ENCODE data around the gene OR13J1. TPM values are rescaled to one million over a fixed set of nuclear protein-coding genes. Genes with fewer than 3 reads are reported as not detected.

Gene OR13J1
- total RNA-seq, 3 donors from 2014 or later, result not detected

DNA sequence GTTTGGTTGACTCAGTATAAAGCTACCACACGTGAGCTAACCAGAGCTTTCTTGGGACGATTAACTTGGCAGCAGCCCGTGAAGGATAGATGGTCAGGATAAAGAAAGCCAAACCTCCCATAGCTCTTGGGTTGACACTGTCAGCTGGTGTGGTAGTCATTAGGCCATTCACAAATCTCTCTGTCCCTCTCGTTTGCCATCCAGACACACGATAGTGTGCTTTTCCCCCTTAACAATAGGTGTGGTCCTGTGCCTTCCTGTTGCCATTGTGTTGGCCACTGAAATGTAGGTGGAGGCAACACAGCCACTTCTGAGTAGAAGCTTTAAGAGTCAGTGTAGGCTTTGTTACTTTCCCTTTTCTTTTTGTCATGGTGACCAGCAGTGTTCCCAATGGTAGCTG, 11.7 kb downstream of the OR13J1 start:
- Mint-ChIP-seq H3K36me3 (ENCODE audit: insufficient read depth) (no peaks in the 10 kb centered on the region), H3K9me3 (no peaks in the 10 kb centered on the region), H3K4me1 (ENCODE audit: low read depth) (peaks cover 4% of the 10 kb centered on the region), H3K27me3 (ENCODE audit: low read depth) (peaks cover 14% of the 10 kb centered on the region), H3K4me3 (no peak overlapping the region)
- ATAC-seq (no peak), DNase-seq (no peak)

DNA sequence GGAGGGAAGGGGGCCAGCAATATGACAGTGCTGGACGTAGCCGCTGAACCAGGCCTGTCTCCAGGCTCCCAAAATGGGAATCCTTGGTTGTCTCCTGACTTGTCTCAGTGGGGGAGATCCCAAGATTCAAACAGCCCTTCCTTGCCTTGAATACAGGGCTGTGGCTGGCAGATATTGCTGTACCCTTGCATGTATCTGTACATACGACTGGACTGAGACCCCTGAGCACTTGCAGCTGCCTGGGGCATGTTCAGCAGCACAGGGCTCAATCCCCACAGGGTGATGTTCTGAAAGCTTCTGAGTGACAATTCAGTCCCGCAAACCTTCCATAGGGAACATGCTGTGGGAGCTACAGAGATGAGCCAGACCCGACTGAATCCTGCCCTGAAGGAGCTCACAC, 13.3 kb downstream of the OR13J1 start:
- Mint-ChIP-seq H3K9me3 (no peaks in the 10 kb centered on the region), H3K4me1 (ENCODE audit: low read depth) (peaks cover 4% of the 10 kb centered on the region), H3K27me3 (ENCODE audit: low read depth) (peaks cover 2% of the 10 kb centered on the region), H3K4me3 (no peak overlapping the region), H3K36me3 (ENCODE audit: insufficient read depth) (no peaks in the 10 kb centered on the region)
- no peak for ATAC-seq
- no peak for DNase-seq

DNA sequence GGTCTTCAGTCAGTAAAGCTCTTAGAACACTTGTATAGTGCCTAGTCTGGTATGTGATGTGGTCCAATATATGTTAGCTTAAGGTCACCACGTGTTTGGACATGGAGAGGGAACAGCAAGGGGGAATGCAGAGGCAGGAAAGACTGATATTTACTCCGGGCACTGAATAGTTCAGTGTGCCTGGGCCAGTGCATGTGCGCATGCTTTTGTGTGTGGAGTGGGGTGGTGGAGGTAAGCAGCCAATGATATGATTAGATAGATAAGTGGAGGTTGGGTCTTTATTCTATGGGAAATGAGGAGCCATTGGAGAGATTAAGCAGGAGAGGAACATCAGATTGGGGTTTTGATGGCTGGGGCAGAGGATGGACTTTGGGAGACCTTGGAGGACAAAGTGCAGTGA, 14.0 kb downstream of the OR13J1 start:
- DNase-seq (no peak), ATAC-seq (no peak)
- peaks cover 2% of the 10 kb centered on the region for H3K27me3 Mint-ChIP-seq (ENCODE audit: low read depth)
- no peaks in the 10 kb centered on the region for H3K36me3 Mint-ChIP-seq (ENCODE audit: insufficient read depth)
- peaks cover 4% of the 10 kb centered on the region for H3K4me1 Mint-ChIP-seq (ENCODE audit: low read depth)
- no peak overlapping the region for H3K4me3 Mint-ChIP-seq
- no peaks in the 10 kb centered on the region for H3K9me3 Mint-ChIP-seq

DNA sequence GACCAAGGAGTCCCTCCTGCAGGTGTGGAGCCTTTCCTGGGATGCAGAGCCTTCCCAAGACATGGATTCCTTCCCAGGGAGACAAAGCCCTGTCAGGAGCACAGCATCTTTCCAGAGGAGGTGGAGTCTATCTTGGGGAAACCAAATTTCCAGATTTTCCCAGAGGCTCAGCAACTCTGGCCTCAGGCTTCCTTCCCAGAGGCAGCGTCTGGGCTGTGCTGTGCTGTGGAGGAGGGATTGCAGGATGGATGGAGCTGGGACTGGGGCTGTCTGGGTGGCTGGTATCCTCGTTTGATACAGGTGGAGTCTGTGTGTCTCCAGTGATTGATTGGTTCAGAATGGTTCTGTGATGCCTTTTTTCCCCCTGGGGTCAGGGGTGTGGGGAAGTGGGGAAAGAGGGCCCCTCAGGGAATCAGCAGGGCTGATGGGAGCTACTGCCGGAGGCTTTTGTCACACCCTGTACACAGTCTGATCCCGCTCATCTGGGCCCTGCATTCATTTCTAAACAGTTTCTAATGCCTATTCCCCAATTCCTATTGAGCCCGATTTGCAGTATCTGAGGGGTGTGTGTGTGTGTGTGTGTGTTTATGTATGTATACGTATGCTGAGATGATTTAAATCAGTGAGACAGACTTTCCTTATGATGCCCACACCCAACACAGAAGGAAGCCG, 16.0 kb downstream of the OR13J1 start:
- Mint-ChIP-seq H3K9me3 (no peaks in the 10 kb centered on the region), H3K27me3 (ENCODE audit: low read depth) (peaks cover 2% of the 10 kb centered on the region), H3K36me3 (ENCODE audit: insufficient read depth) (no peaks in the 10 kb centered on the region), H3K4me3 (no peak overlapping the region), H3K4me1 (ENCODE audit: low read depth) (peaks cover 4% of the 10 kb centered on the region)
- no peak for ATAC-seq
- no peak for DNase-seq

DNA sequence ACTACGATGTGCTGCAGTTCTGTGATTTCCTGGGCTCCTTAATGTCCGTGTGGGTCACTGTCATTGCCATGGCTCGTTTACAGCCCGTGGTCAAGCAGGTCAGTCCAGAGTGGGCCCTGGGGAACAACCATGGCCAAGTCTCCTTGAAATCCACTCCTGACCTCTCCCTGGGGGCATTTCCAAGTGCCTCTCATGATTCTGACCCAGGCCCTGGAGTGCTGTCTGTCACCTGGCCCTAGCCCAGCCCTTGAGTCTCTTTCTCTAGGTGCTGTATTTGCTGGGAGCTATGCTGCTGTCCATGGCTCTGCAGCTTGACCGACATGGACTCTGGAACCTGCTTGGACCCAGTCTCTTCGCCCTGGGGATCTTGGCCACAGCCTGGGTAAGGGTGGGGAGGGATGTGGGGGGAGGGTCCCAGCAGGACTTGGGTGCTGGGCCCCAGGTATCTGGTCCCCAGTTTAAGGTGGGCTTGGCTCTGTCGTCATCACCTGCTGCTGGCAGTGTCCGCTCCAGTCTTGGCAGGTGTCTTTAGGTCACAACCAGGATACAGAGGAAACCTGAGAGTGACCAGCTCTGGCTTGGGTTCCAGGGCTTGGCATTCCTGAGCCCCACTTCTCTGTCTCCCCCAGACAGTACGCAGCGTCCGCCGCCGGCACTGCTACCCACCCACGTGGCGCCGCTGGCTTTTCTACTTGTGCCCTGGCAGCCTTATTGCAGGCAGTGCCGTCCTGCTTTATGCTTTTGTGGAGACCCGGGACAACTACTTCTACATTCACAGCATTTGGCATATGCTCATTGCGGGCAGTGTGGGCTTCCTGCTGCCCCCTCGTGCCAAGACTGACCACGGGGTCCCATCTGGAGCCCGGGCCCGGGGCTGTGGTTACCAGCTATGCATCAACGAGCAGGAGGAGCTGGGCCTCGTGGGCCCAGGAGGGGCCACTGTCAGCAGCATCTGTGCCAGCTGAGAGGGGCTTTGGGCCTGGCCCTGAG, 17.0 kb downstream of the OR13J1 start:
- ATAC-seq (no peak), DNase-seq (no peak)
- peaks cover 2% of the 10 kb centered on the region for H3K27me3 Mint-ChIP-seq (ENCODE audit: low read depth)
- no peaks in the 10 kb centered on the region for H3K36me3 Mint-ChIP-seq (ENCODE audit: insufficient read depth)
- peaks cover under 1% of the 10 kb centered on the region for H3K4me1 Mint-ChIP-seq (ENCODE audit: low read depth)
- no peak overlapping the region for H3K4me3 Mint-ChIP-seq
- H3K9me3 Mint-ChIP-seq, result no peaks in the 10 kb centered on the region

DNA sequence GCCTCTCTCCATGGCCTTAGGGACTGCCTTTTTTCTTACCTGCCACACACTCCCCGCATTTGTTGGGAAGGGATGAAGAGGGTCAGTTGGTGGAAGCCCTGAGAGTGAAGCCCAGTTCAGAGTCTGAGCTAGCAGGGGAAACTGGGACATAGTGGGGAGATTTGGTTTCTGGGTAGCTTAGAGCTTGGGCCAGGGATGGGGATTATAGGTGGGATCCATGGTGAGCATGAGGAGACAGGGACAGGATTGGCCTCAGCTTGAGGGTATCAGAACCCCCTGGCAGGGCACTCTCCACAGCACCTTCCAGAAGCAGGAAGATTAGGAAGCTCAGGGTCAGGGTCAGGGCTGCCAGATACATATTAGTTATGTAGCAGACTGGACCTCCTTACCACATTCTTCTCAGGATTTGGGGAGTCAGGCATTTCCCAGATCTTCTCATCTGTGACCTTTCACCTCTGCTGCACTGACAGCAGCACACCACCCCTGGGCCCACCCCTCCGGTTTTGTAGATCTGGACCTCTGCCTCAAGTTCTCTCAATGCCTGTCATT, 17.9 kb downstream of the OR13J1 start:
- H3K4me1 Mint-ChIP-seq (ENCODE audit: low read depth), result peaks cover 7% of the 10 kb centered on the region
- peaks cover 2% of the 10 kb centered on the region for H3K36me3 Mint-ChIP-seq (ENCODE audit: insufficient read depth)
- ATAC-seq (no peak), DNase-seq (no peak)
- no peaks in the 10 kb centered on the region for H3K9me3 Mint-ChIP-seq
- H3K4me3 Mint-ChIP-seq, result no peak overlapping the region
- H3K27me3 Mint-ChIP-seq (ENCODE audit: low read depth), result peaks cover 2% of the 10 kb centered on the region

DNA sequence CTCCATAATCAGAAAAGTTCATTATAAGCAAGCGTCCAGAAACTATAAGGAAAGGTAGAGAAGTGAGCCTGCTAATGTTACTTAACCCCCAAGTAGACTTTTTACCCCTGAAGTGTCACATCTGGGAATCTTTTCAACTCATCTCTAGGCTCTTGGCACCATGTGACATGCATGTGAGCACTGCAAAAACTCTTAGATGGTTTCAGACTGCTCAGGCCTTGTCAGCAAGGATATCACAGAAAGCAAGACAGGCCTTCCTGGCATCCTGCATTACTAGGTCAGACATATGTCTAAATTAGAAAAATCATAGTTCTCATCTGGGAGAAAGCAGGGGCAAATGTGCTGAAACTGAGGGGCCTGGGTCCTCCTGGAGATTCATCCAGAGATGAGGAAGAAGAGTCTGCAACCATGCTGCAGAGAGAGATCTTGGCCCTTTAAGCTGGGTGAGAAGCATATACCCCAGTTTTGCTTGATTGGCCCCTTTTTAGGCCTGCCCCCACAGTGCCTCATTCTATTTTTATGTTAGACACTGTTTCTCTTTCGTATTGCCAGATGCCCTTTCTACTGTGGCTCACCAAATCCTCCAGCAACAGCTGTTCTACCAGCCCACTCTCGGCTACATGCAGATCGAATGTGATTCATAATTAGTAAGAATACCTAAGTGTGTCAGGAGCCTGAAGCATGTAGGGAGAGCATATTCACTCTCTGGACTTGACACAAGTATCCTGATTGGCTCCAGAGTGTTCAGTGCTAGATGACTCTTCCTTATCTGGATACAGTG, 22.2 kb downstream of the OR13J1 start:
- Mint-ChIP-seq H3K9me3 (no peaks in the 10 kb centered on the region), H3K4me3 (no peak overlapping the region), H3K36me3 (ENCODE audit: insufficient read depth) (peaks cover 2% of the 10 kb centered on the region), H3K27me3 (ENCODE audit: low read depth) (no peaks in the 10 kb centered on the region), H3K4me1 (ENCODE audit: low read depth) (peaks cover 33% of the 10 kb centered on the region)
- ATAC-seq, result peak; percentile 91 to 93
- DNase-seq, result no peak

DNA sequence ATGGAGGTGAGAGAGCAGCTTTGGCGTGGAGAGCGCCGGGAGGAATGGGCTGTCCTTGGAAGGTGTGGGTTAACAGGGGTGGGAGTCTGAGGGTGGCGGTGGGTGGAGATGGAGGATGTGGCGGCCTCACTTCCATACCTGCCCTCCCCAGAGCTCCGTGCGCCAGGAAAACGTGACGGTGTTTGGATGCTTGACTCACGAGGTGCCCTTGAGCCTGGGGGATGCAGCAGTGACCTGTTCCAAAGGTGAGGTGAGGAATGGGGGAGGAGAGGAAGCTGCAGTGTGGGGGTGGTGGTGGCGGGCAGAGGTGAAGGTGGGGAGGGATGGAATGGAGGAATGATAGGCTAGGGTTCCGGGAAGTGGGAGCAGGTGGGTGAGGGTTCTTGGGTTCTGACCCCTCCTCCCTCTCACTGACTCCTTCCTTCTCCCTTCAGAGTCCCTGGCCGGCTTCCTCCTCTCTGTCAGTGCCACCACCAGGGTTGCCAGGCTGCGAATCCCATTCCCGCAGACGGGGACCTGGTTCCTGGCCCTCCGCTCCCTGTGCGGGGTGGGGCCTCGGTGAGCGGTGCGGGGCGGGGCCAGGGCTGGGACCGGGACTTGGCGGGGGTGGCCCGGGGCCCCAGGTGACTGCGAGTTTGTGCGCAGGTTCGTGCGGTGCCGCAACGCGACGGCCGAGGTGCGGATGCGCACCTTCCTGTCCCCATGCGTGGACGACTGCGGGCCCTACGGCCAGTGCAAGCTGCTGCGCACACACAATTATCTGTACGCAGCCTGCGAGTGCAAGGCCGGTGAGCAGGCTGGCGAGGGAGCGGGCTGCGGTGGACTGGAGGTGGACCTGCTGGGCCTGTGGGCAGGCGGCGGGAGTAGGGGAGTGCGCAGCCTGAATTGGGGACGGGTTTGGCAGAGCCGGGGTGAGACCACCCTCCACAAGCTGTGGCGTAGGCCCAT, 24.1 kb downstream of the OR13J1 start:
- DNase-seq (no peak), ATAC-seq (no peak)
- peaks cover 33% of the 10 kb centered on the region for H3K4me1 Mint-ChIP-seq (ENCODE audit: low read depth)
- peaks cover 2% of the 10 kb centered on the region for H3K36me3 Mint-ChIP-seq (ENCODE audit: insufficient read depth)
- H3K27me3 Mint-ChIP-seq (ENCODE audit: low read depth), result no peaks in the 10 kb centered on the region
- H3K4me3 Mint-ChIP-seq, result no peak overlapping the region
- no peaks in the 10 kb centered on the region for H3K9me3 Mint-ChIP-seq

DNA sequence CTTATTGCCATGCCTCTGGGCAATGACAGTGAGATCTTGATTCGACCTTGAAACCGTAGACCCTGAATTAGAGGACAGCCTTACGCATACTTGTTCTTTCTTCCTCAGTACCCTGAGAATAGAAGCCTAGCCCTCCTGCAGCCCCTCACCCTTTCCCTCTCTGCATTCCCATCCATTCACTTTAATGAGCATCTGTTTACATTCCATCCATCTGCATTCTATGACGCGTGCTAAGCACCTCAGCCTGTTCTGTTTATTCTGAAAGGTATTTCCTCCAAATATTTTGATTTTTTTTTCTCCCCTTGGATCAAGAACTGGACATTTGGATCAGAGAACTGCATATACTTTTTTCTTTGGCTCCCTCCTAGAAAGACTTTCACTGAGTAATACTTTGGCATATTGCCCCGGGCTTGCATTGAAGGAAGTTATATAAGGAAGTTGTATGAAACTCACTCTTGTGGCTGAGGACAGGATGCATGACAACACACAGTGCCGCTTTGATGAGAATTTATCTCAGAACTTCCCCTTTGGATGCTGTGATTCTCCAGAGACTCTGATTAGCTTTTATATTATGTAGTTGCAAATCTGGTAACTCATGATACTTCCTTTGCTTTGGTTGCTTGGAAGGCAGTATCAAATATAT, 25.5 kb downstream of the OR13J1 start:
- no peak for DNase-seq
- H3K27me3 Mint-ChIP-seq (ENCODE audit: low read depth), result no peaks in the 10 kb centered on the region
- ATAC-seq, result no peak
- peaks cover 2% of the 10 kb centered on the region for H3K36me3 Mint-ChIP-seq (ENCODE audit: insufficient read depth)
- no peak overlapping the region for H3K4me3 Mint-ChIP-seq
- no peaks in the 10 kb centered on the region for H3K9me3 Mint-ChIP-seq
- H3K4me1 Mint-ChIP-seq (ENCODE audit: low read depth), result peaks cover 33% of the 10 kb centered on the region

DNA sequence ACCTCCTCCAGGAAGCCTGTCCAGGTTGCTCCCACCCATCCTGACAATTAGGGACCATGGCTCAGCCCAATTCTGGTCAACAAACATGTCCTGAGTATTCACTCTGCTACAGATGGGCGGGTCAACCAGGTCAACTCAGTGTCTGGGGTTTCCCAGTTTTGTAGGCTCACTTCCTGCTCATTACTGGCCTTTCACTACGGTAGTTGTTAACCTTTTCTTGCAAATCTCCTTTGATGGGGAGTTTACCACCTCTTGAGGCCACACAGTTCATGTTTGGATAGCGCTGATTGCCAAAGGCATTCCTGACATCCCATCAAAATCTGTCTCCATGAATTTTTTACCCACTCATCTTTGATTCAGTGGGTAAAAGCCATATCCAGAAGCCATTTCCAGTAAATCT, 27.4 kb downstream of the OR13J1 start:
- DNase-seq, result no peak
- H3K27me3 Mint-ChIP-seq (ENCODE audit: low read depth), result no peaks in the 10 kb centered on the region
- no peak for ATAC-seq

DNA sequence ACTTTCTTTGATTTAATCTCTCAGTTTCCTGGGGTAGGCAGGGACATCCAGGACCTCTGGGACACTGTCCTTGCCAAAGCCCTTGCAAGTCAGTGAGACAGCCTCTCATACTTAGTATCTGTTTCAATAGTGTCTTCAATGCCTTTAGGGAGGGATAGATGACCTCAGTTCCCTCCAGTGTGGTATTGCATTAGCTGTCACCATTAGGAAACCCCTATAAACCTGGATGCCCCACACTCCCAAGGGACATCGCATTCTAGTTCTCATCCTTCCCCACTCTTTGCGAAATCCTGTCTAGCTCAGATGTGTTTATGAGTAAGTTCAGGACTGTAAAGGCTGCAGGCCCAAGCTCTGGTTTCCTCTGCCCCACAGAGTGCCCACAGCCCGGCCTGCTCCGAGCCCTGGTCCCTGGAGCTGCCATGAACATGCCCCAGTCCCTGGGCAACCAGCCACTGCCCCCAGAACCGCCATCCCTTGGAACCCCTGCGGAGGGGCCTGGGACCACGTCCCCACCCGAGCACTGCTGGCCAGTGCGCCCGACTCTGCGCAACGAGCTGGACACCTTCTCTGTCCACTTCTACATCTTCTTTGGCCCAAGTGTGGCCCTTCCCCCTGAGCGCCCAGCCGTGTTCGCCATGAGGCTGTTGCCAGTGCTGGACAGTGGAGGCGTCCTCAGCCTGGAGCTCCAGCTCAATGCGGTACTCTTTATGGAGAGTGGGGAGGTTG, 28.0 kb downstream of the OR13J1 start:
- H3K9me3 Mint-ChIP-seq, result no peaks in the 10 kb centered on the region
- no peaks in the 10 kb centered on the region for H3K36me3 Mint-ChIP-seq (ENCODE audit: insufficient read depth)
- DNase-seq (no peak), ATAC-seq (no peak)
- H3K4me1 Mint-ChIP-seq (ENCODE audit: low read depth), result peaks cover 24% of the 10 kb centered on the region
- H3K4me3 Mint-ChIP-seq, result no peak overlapping the region
- no peaks in the 10 kb centered on the region for H3K27me3 Mint-ChIP-seq (ENCODE audit: low read depth)

More for the DNA sequence above, 27.4 kb downstream of the OR13J1 start:
- Mint-ChIP-seq H3K4me1 (ENCODE audit: low read depth) (peaks cover 29% of the 10 kb centered on the region), H3K9me3 (no peaks in the 10 kb centered on the region), H3K4me3 (no peak overlapping the region), H3K36me3 (ENCODE audit: insufficient read depth) (peaks cover 2% of the 10 kb centered on the region)

DNA sequence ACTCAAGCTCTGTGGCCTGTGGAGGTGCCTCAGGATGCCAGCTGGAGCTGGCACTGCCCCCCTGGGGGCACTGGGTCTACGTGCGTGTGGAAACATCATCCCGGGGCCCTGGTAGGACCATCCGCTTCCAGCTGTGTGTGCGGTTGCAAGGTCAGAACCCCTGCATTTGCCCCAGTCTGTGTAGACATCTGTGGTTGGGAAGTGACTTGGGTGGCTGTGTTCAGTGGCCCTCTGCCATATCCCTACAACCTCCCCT, 28.6 kb downstream of the OR13J1 start:
- no peaks in the 10 kb centered on the region for H3K9me3 Mint-ChIP-seq
- no peaks in the 10 kb centered on the region for H3K36me3 Mint-ChIP-seq (ENCODE audit: insufficient read depth)
- ATAC-seq (no peak), DNase-seq (no peak)
- H3K27me3 Mint-ChIP-seq (ENCODE audit: low read depth), result no peaks in the 10 kb centered on the region
- peaks cover 19% of the 10 kb centered on the region for H3K4me1 Mint-ChIP-seq (ENCODE audit: low read depth)
- H3K4me3 Mint-ChIP-seq, result no peak overlapping the region
